A673 (cell line): ENCODE data around the gene GNG7. TPM values are rescaled to one million over a fixed set of nuclear protein-coding genes. Genes with fewer than 3 reads are reported as not detected.
"Not testable (repeated sequence)": the region's sequence is repeated elsewhere in the genome, so short reads cannot be mapped to it uniquely, and the experiment has no call there.

Source experiments
- BruUV-seq: library from RNA; stranded (reverse); fragments of 400-500 nt; replicated peaks from 2 replicates; lab custom pipeline; 2021; lab: Mats Ljungman, UMichigan
- CTCF ChIA-PET: fragments of 300-600 bp; sonication (Branson Sonifier 250); formaldehyde crosslinking; loops from one replicate; lab custom pipeline; 2022; ENCODE audit warnings: antibody characterized with exemption; lab: Charles Lee
- POLR2A ChIA-PET: fragments of 300-600 bp; sonication (Branson Sonifier 250); formaldehyde crosslinking; loops from one replicate; lab custom pipeline; 2022; ENCODE audit warnings: antibody characterized with exemption; ENCODE audit not compliant: low non-redundant PET; lab: Charles Lee
- DNase-seq: peaks from one replicate; pipeline ENCODE4 v3.0.0-alpha.2; 2015; ENCODE audit warnings: low spot score
- H3K27ac ChIP-seq: fragments of 200-600 bp; sonication (generic); 2 replicates; pipeline ENCODE4 v1.5.1; 2016; ENCODE audit warnings: mixed run types, low read depth, mild to moderate bottlenecking, mixed read lengths, antibody characterized with exemption, low read length; ENCODE audit not compliant: poor library complexity, severe bottlenecking
- H3K27me3 ChIP-seq: fragments of 200-600 bp; sonication (generic); replicated peaks from 2 replicates; pipeline ENCODE4 v1.6.1; 2017; ENCODE audit warnings: mixed run types, low read depth, mild to moderate bottlenecking, mixed read lengths, antibody characterized with exemption, low read length; ENCODE audit not compliant: insufficient read depth, poor library complexity
- H3K36me3 ChIP-seq: fragments of 200-600 bp; sonication (generic); 2 replicates; pipeline ENCODE4 v1.6.1; 2016; ENCODE audit warnings: mixed run types, mild to moderate bottlenecking, mixed read lengths, antibody characterized with exemption, low read length; ENCODE audit not compliant: insufficient read depth, poor library complexity, severe bottlenecking
- H3K4me1 ChIP-seq: fragments of 200-600 bp; sonication (generic); 2 replicates; pipeline ENCODE4 v1.6.1; 2017; ENCODE audit warnings: mixed run types, mild to moderate bottlenecking, mixed read lengths, antibody characterized with exemption, low read length; ENCODE audit not compliant: insufficient read depth, poor library complexity, severe bottlenecking
- H3K4me3 ChIP-seq: fragments of 200-600 bp; sonication (generic); 2 replicates; pipeline ENCODE4 v1.5.1; 2016; ENCODE audit warnings: low read depth, mixed run types, mild to moderate bottlenecking, mixed read lengths, low read length; ENCODE audit not compliant: poor library complexity, severe bottlenecking
- H3K9me3 ChIP-seq: fragments of 200-600 bp; sonication (generic); 2 replicates; pipeline ENCODE4 v1.6.1; 2016; ENCODE audit warnings: mixed run types, low read depth, mild to moderate bottlenecking, mixed read lengths, antibody characterized with exemption, low read length; ENCODE audit not compliant: poor library complexity, severe bottlenecking
- EZH2 ChIP-seq: fragments of 200-600 bp; sonication (generic); IDR thresholded peaks from 2 replicates; pipeline ENCODE4 v1.6.1; 2017; ENCODE audit warnings: borderline replicate concordance, low read depth, mild to moderate bottlenecking, mixed read lengths, antibody characterized with exemption, low read length; ENCODE audit not compliant: poor library complexity, severe bottlenecking
- intact Hi-C: fragments of 100-400 bp; cut with micrococcal nuclease; formaldehyde crosslinking; loops from one replicate; pipeline ENCODE4 v1.10.0; 2022; ENCODE audit not compliant: unreplicated experiment
- total RNA-seq: library from RNA; stranded (reverse); gene quantifications from 2 replicates; pipeline ENCODE4 v1.2.3, GENCODE V29; 2021
- TF ChIP-seq, protein P1 (sequence below): fragments of 300-800, 200-600 bp; sonication (generic); conservative IDR thresholded peaks from 2 replicates; pipeline ENCODE4 v1.5.1; 2017; ENCODE audit warnings: low read depth, mild to moderate bottlenecking, antibody characterized with exemption, low read length, moderate library complexity, mixed read lengths

Gene GNG7
- total RNA-seq, 1 experiment from 2014 or later: 0.30 TPM

DNA sequence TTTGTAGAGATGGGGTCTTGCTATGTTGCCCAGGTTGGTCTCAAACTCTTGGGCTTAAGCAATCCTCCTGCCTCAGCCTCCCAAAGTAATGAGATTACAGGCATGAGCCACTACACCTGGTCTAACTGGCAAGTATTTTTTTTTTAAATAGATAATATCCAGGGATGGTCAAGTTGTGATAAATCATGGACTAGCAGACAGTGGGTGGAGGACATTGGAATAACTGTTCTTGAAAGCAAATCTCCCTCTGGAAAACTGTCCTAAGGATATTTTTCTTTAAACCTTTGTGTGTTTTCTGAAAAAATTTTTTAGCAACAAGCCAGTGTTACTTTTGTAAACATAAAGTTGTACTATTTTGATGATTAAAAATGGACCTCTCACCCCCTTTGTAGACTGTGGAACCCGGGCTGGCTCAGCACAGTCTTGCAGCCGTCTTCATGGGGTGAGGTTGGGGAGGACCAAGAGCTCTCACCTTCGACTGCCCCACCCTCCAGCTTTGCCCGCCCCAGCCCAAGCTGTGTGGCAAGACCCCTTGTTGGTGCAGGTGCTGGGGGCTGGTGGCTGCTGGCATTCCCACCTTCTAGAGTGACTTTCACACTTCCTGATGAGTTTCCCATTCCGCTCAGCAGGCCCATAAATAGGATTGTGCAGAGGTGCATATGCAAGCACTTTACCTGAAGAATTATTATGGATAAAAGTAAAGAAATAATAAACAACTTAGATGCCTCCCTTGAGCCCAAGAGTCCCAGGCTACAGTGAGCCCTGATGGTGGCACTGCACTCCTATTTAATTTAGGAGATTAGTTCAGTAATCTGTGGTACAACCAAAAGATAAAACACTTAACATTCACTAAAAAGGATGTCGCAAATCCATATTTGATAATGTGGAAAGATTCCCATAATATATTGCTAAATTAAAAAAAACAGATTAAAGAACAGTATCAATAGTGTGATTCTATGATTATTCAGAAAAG, 119.2 kb downstream of the GNG7 start:
- Histone ChIP-seq H3K27ac (no peak overlapping the region), H3K9me3 (peaks cover 10% of the 10 kb centered on the region), H3K4me3 (no peak overlapping the region), H3K4me1 (peaks cover 11% of the 10 kb centered on the region), H3K36me3 (no peaks in the 10 kb centered on the region), H3K27me3 (no peaks in the 10 kb centered on the region)
- no peak for TF ChIP-seq EZH2
- TF ChIP-seq, protein P1, sequence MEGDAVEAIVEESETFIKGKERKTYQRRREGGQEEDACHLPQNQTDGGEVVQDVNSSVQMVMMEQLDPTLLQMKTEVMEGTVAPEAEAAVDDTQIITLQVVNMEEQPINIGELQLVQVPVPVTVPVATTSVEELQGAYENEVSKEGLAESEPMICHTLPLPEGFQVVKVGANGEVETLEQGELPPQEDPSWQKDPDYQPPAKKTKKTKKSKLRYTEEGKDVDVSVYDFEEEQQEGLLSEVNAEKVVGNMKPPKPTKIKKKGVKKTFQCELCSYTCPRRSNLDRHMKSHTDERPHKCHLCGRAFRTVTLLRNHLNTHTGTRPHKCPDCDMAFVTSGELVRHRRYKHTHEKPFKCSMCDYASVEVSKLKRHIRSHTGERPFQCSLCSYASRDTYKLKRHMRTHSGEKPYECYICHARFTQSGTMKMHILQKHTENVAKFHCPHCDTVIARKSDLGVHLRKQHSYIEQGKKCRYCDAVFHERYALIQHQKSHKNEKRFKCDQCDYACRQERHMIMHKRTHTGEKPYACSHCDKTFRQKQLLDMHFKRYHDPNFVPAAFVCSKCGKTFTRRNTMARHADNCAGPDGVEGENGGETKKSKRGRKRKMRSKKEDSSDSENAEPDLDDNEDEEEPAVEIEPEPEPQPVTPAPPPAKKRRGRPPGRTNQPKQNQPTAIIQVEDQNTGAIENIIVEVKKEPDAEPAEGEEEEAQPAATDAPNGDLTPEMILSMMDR: no peak
- DNase-seq: no peak
- ChIA-PET CTCF (no interaction called here), POLR2A (no interaction called here)
- intact Hi-C loops: no loop called here
- BruUV-seq: no TSS peak

DNA sequence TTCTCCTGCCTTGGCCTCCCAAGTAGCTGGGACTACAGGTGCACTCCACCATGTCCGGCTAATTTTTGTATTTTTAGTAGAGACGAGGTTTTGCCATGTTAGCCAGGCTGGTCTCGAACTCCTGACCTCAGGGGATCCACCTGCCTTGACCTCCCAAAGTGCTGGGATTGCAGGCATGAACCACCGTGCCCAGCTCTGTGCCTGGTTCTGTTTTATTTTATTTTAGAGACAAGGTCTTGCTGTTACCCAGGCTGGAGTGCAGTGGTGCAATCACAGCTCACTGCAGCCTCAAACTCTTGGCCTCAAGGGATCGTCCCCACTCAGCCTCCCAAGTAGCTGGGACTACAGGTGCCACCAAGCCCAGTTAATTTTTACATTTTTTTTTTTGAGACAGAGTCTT, 122.1 kb downstream of the GNG7 start:
- H3K36me3 ChIP-seq, H3K9me3 ChIP-seq, H3K4me3 ChIP-seq, BruUV-seq, H3K27ac ChIP-seq, POLR2A ChIA-PET, CTCF ChIA-PET, DNase-seq, intact Hi-C loops, H3K27me3 ChIP-seq: not testable (repeated sequence)
- H3K4me1 ChIP-seq: peaks cover 14% of the 10 kb centered on the region

DNA sequence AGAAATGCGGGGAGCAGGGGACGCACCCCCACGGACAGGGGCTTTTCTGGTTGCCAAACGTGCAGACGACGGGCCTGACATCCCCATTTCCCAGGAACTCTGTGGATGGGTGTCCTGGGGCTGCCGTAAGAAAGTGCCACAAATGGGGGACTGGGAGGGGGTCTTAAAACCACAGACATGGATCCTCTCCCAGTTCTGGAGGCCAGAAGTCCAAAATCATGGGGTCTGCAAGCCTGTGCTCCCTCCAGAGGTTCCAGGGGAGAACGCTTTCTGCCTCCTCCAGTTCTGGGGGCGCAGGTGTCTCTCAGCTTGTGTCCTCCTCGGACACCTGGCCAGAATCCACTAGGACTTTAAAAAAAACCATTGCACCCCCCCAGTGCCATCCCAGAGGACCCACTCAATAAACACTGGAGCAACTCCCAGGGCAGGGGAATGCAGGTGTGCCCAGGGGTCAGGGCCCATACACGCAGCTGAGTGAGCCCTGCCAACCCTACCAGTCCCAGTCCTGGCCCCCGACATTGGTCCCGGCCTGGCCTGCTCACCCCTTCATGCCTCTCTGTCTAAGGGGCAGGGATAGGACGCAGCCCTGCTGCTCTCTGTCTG, 122.7 kb downstream of the GNG7 start:
- Histone ChIP-seq H3K4me3 (peak overlapping the region; percentile 49), H3K4me1 (peaks cover 14% of the 10 kb centered on the region), H3K27ac (no peak overlapping the region), H3K27me3 (no peaks in the 10 kb centered on the region), H3K36me3 (no peaks in the 10 kb centered on the region), H3K9me3 (peaks cover 10% of the 10 kb centered on the region)
- no peak for TF ChIP-seq EZH2
- TF ChIP-seq, protein P1: peak; percentile 3; the same call in 1 of the 2 replicates
- intact Hi-C loops: loop anchor here (1.0 kb wide), 1 partner anchor 105 kb away; no protein-coding TSS in a partner anchor
- no peak for DNase-seq
- no TSS peak for BruUV-seq
- ChIA-PET CTCF (interaction anchor here (0.6 kb wide), 3 partner anchors 37 to 452 kb away, joined by 3 read pairs; partner anchors contain the start of gene GADD45B), POLR2A (interaction anchor here (2.2 kb wide), 1 partner anchor 104 kb away, joined by 16 read pairs; the partner anchor contains the start of gene GADD45B)
